Endothelial cell of umbilical vein (primary cell): ENCODE results near the gene ARHGAP9. TPM values are rescaled to one million over a fixed set of nuclear protein-coding genes. Genes with fewer than 3 reads are reported as not detected.

Experiments
- BruUV-seq: library from RNA; stranded (reverse); fragments of 400-500 nt; replicated peaks from 2 replicates; lab custom pipeline; 2021; lab: Mats Ljungman, UMichigan
- CTCF ChIA-PET: fragments of 300-600, 350-600 bp; sonication (Branson Sonifier 250); formaldehyde crosslinking; loops from one replicate; lab custom pipeline; 2021; ENCODE audit warnings: antibody characterized with exemption, inconsistent platforms; lab: Charles Lee
- POLR2A ChIA-PET: fragments of 300-600, 350-600 bp; sonication (Branson Sonifier 250); formaldehyde crosslinking; loops from one replicate; lab custom pipeline; 2021; ENCODE audit warnings: antibody characterized with exemption, inconsistent platforms; lab: Charles Lee
- DNase-seq: peaks from one replicate; pipeline ENCODE4 v3.0.0-alpha.2; 2011; ENCODE audit warnings: low read depth, low spot score
- FAIRE-seq: peaks from 2 replicates; lab custom pipeline; 2011; peaks lifted over from hg19 to GRCh38; lab: Jason Lieb, UNC
- H2AFZ ChIP-seq: 2 replicates; pipeline ENCODE4 v1.6.0; 2012; ENCODE audit warnings: low read depth, low read length, control low read depth, inconsistent platforms
- H3K27ac ChIP-seq: 2 replicates; pipeline ENCODE4 v1.5.1; 2011; ENCODE audit warnings: low read depth, mild to moderate bottlenecking, control low read depth, low read length, moderate library complexity; ENCODE audit not compliant: insufficient read depth
- H3K27me3 ChIP-seq, 2 experiments: 2 replicates each; pipeline versions ENCODE4 v1.6.0 to v1.6.1; 2011; ENCODE audit warnings: low read length in 2 of 2, mixed read lengths in 1 of 2; ENCODE audit not compliant: control insufficient read depth in 2 of 2, insufficient read depth in 2 of 2
- H3K36me3 ChIP-seq, 2 experiments: 2 replicates in 1 of 2; 3 replicates in 1 of 2; pipeline ENCODE4 v1.5.1; 2011; ENCODE audit warnings: low read length in 2 of 2, mild to moderate bottlenecking in 1 of 2, moderate library complexity in 1 of 2; ENCODE audit not compliant: control insufficient read depth in 2 of 2, insufficient read depth in 2 of 2; ENCODE audit errors: extremely low read depth in 1 of 2
- H3K4me1 ChIP-seq: 3 replicates; pipeline ENCODE4 v1.5.1; 2011; ENCODE audit warnings: mild to moderate bottlenecking, low read length; ENCODE audit not compliant: control insufficient read depth, insufficient read depth; ENCODE audit errors: extremely low read depth
- H3K4me2 ChIP-seq: 2 replicates; pipeline ENCODE4 v1.6.1; 2011; ENCODE audit warnings: low read length, control low read depth, mixed read lengths; ENCODE audit not compliant: insufficient read depth
- H3K4me3 ChIP-seq, 3 experiments: fragments of 200-600 bp in 1 of 3; sonication (generic), shearing (Covaris generic) in 1 of 3; replicated peaks in 1 of 3; 2 replicates each; pipeline ENCODE4 v1.5.1; 2011 to 2016; ENCODE audit warnings: control low read depth in 3 of 3, low read length in 3 of 3, mild to moderate bottlenecking in 2 of 3, inconsistent platforms in 1 of 3, low read depth in 1 of 3, moderate library complexity in 1 of 3; ENCODE audit not compliant: insufficient read depth in 1 of 3
- H3K79me2 ChIP-seq: 2 replicates; pipeline ENCODE4 v1.6.0; 2012; ENCODE audit warnings: low read length, inconsistent platforms; ENCODE audit not compliant: control insufficient read depth, insufficient read depth
- H3K9ac ChIP-seq: replicated peaks from 2 replicates; pipeline ENCODE3; 2011; ENCODE audit warnings: low read length, control low read depth; ENCODE audit not compliant: insufficient read depth; ENCODE audit errors: extremely low read depth
- H3K9me1 ChIP-seq: replicated peaks from 3 replicates; pipeline ENCODE4 v1.6.0; 2011; ENCODE audit warnings: mild to moderate bottlenecking, low read length; ENCODE audit not compliant: control insufficient read depth, insufficient read depth; ENCODE audit errors: extremely low read depth
- H3K9me3 ChIP-seq: replicated peaks from 2 replicates; pipeline ENCODE4 v1.5.1; 2012; ENCODE audit warnings: low read length, inconsistent platforms; ENCODE audit not compliant: control insufficient read depth, insufficient read depth
- H4K20me1 ChIP-seq: replicated peaks from 2 replicates; pipeline ENCODE3; 2011; ENCODE audit warnings: mild to moderate bottlenecking, low read length; ENCODE audit not compliant: control insufficient read depth, insufficient read depth; ENCODE audit errors: extremely low read depth
- EZH2 ChIP-seq: IDR thresholded peaks from 2 replicates; pipeline ENCODE4 v1.6.1; 2012; ENCODE audit warnings: borderline replicate concordance, low read depth, mild to moderate bottlenecking, moderate library complexity, low read length, inconsistent platforms; ENCODE audit not compliant: severe bottlenecking
- FOS ChIP-seq: IDR thresholded peaks from 2 replicates; pipeline ENCODE4 v1.6.1; 2011; ENCODE audit warnings: mild to moderate bottlenecking, low read length, moderate library complexity, borderline replicate concordance; ENCODE audit not compliant: insufficient read depth
- GATA2 ChIP-seq: IDR thresholded peaks from 2 replicates; pipeline ENCODE4 v1.7.0; 2011; ENCODE audit warnings: low read depth, mild to moderate bottlenecking, moderate library complexity, mixed read lengths, low read length; ENCODE audit not compliant: insufficient read length, insufficient read depth
- JUN ChIP-seq: IDR thresholded peaks from 2 replicates; pipeline ENCODE4 v1.6.1; 2011; ENCODE audit warnings: borderline replicate concordance, low read depth; ENCODE audit not compliant: insufficient read length, insufficient read depth
- MYC ChIP-seq: IDR thresholded peaks from one replicate; pipeline ENCODE4 v1.6.1; 2011; ENCODE audit warnings: mild to moderate bottlenecking, low read depth, low read length
- POLR2A ChIP-seq: IDR thresholded peaks from 2 replicates; pipeline ENCODE4 v1.6.1; 2012; ENCODE audit warnings: low read depth, mild to moderate bottlenecking, control low read depth, low read length
- POLR2AphosphoS5 ChIP-seq: IDR thresholded peaks from 2 replicates; pipeline ENCODE4 v1.6.1; 2012; ENCODE audit warnings: low read depth, mild to moderate bottlenecking, control low read depth, low read length, moderate library complexity; ENCODE audit not compliant: insufficient read depth
- dilution Hi-C: fragments of 300-500 bp; cut with MboI; formaldehyde crosslinking; loops from one replicate; pipeline ENCODE4 v1.15.0; 2019; ENCODE audit warnings: low sequenced_read_pairs; ENCODE audit not compliant: extremely low pct_ligation_motif_present
- intact Hi-C: fragments of 100-400 bp; cut with micrococcal nuclease; formaldehyde crosslinking; loops from one replicate; pipeline ENCODE4 v1.10.0; 2022
- polyA plus RNA-seq, 4 experiments: library from polyadenylated mRNA; depleted of rRNA in 3 of 4; stranded (reverse) in 3 of 4; unstranded in 1 of 4; fragments of >200 nt; gene quantifications; 2 replicates each; pipeline versions ENCODE4 v1.2.1 to v1.2.3, GENCODE V29; 2011 to 2012; ENCODE audit warnings: missing spikeins in 1 of 4
- total RNA-seq: library from RNA; stranded (reverse); gene quantifications from 2 replicates; pipeline ENCODE4 v1.2.3, GENCODE V29; 2021
- TF ChIP-seq, protein P1 (sequence below), 2 donors: IDR thresholded peaks; 1 replicate in 1 of 2; 2 replicates in 1 of 2; pipeline ENCODE4 v1.5.1; 2011; ENCODE audit warnings: low read length in 2 of 2, mild to moderate bottlenecking in 2 of 2, moderate library complexity in 2 of 2, control low read depth in 1 of 2, inconsistent platforms in 1 of 2, low read depth in 1 of 2; ENCODE audit not compliant: insufficient read depth in 1 of 2; ENCODE audit errors: extremely low read depth in 1 of 2
- TF ChIP-seq, protein P2 (sequence below): IDR thresholded peaks from 2 replicates; pipeline ENCODE4 v1.6.1; 2011; ENCODE audit not compliant: insufficient read depth, insufficient read length

The ARHGAP9 gene
- total and polyA plus RNA-seq, 2 donors (not counting 3 experiments of a cell fraction or from before 2014, with no cell fraction given), result 0.25 to 0.38 TPM

DNA sequence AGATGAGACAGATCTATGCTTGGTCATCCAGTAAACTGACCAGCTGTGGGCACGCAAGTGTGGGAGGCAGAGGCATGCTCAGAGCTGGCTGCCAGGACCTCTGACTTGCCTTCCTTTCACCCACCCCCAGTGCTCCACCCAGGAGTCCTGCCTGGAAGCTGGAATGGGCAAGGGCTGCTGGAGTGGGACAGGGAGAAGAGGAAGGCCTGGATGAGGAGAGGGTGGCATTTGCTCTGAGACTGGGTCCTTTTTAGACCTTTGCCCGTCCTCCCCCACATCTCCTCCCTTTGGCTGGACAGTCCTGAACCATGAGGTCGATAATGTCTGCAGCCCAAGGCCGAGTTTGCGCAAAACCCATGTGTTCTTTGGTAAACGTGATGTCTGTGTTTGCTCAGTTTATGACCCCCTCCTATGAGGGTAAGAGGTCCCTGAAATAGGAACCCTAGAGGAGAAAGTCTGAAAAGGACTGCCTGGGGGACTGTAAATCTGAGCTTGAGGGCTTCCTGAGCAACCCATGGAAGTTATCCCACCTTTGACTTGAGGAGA lies 28.4 kb downstream of the ARHGAP9 start:
- Histone ChIP-seq H3K9me3 (no peaks in the 10 kb centered on the region), H3K36me3 (no peaks in the 10 kb centered on the region), H3K9me1 (no peaks in the 10 kb centered on the region), H2AFZ (no peak overlapping the region), H3K27ac (no peak overlapping the region), H4K20me1 (no peaks in the 10 kb centered on the region), H3K9ac (no peak overlapping the region), H3K27me3 (no peaks in the 10 kb centered on the region), H3K4me3 (no peak overlapping the region), H3K4me2 (no peak overlapping the region), H3K4me1 (peaks cover 3% of the 10 kb centered on the region), H3K79me2 (no peaks in the 10 kb centered on the region)
- no peak for DNase-seq
- no peak for FAIRE-seq
- no peak for TF ChIP-seq EZH2
- TF ChIP-seq, protein P1, sequence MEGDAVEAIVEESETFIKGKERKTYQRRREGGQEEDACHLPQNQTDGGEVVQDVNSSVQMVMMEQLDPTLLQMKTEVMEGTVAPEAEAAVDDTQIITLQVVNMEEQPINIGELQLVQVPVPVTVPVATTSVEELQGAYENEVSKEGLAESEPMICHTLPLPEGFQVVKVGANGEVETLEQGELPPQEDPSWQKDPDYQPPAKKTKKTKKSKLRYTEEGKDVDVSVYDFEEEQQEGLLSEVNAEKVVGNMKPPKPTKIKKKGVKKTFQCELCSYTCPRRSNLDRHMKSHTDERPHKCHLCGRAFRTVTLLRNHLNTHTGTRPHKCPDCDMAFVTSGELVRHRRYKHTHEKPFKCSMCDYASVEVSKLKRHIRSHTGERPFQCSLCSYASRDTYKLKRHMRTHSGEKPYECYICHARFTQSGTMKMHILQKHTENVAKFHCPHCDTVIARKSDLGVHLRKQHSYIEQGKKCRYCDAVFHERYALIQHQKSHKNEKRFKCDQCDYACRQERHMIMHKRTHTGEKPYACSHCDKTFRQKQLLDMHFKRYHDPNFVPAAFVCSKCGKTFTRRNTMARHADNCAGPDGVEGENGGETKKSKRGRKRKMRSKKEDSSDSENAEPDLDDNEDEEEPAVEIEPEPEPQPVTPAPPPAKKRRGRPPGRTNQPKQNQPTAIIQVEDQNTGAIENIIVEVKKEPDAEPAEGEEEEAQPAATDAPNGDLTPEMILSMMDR (IDR thresholded peaks at IDR 0.05; ENCODE audit: extremely low read depth in 1 of 2, insufficient read depth in 1 of 2, low read depth in 1 of 2, low read length in 2 of 2), result no peak
- no peak for TF ChIP-seq MYC
- no peak for TF ChIP-seq POLR2AphosphoS5
- TF ChIP-seq FOS, result no peak
- no peak for TF ChIP-seq POLR2A
- TF ChIP-seq JUN, result no peak
- TF ChIP-seq GATA2, result no peak
- TF ChIP-seq, protein P2, sequence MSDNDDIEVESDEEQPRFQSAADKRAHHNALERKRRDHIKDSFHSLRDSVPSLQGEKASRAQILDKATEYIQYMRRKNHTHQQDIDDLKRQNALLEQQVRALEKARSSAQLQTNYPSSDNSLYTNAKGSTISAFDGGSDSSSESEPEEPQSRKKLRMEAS, result no peak
- POLR2A ChIA-PET, result no interaction called here
- dilution Hi-C loops (no loop called here), intact Hi-C loops (no loop called here)
- CTCF ChIA-PET, result interaction anchor here (1.0 to 7.9 kb wide), 10 partner anchors 8 to 186 kb away, joined by 3 to 394 read pairs (median 12); partner anchors contain the start of gene GLI1
- BruUV-seq, result no TSS peak
